HEK293 (cell line): ENCODE results near the gene CYB5D1.

Source experiments
- MEIS1 ChIP-seq: sonication (generic); formaldehyde crosslinking; IDR thresholded peaks from 2 replicates; pipeline ENCODE4 v1.8.1; 2022; ENCODE audit warnings: missing genetic modification reagents, mild to moderate bottlenecking, borderline replicate concordance
- MZF1 ChIP-seq: fragments of 450-650 bp; formaldehyde crosslinking; IDR thresholded peaks from 2 replicates; pipeline ENCODE4 v1.5.1; 2017; ENCODE audit warnings: missing biosample characterization, missing genetic modification characterization, borderline replicate concordance
- PBX3 ChIP-seq: sonication (generic); formaldehyde crosslinking; IDR thresholded peaks from 2 replicates; pipeline ENCODE4 v1.8.1; 2022; ENCODE audit warnings: mild to moderate bottlenecking, moderate library complexity, missing genetic modification reagents
- PRDM10 ChIP-seq: fragments of 450-650 bp; formaldehyde crosslinking; IDR thresholded peaks from 2 replicates; pipeline ENCODE4 v1.5.1; 2016; ENCODE audit warnings: missing biosample characterization, missing genetic modification characterization
- RBAK ChIP-seq: fragments of 450-650 bp; formaldehyde crosslinking; IDR thresholded peaks from 2 replicates; pipeline ENCODE4 v1.5.1; 2016; ENCODE audit warnings: missing biosample characterization, missing genetic modification characterization
- REPIN1 ChIP-seq: fragments of 450-650 bp; formaldehyde crosslinking; IDR thresholded peaks from 2 replicates; pipeline ENCODE4 v1.5.1; 2017; ENCODE audit warnings: missing biosample characterization, missing genetic modification characterization, low read depth
- SETDB1 ChIP-seq: IDR thresholded peaks from one replicate; pipeline ENCODE4 v1.6.1; 2017; ENCODE audit warnings: mild to moderate bottlenecking, low read length, moderate library complexity, mixed read lengths; ENCODE audit not compliant: insufficient read length
- SP2 ChIP-seq: fragments of 450-650 bp; formaldehyde crosslinking; IDR thresholded peaks from 2 replicates; pipeline ENCODE4 v1.5.1; 2016; ENCODE audit warnings: missing biosample characterization, missing genetic modification characterization
- ZBTB10 ChIP-seq: fragments of 450-650 bp; formaldehyde crosslinking; IDR thresholded peaks from 2 replicates; pipeline ENCODE4 v1.5.1; 2016; ENCODE audit warnings: missing biosample characterization, missing genetic modification characterization
- ZBTB17 ChIP-seq: fragments of 450-650 bp; formaldehyde crosslinking; IDR thresholded peaks from 2 replicates; pipeline ENCODE4 v1.5.1; 2016; ENCODE audit warnings: missing biosample characterization, missing genetic modification characterization
- ZBTB20 ChIP-seq: fragments of 450-650 bp; formaldehyde crosslinking; IDR thresholded peaks from 2 replicates; pipeline ENCODE4 v1.5.1; 2016; ENCODE audit warnings: missing biosample characterization, missing genetic modification characterization
- ZBTB7A ChIP-seq: fragments of 450-650 bp; formaldehyde crosslinking; IDR thresholded peaks from 2 replicates; pipeline ENCODE4 v1.5.1; 2016; ENCODE audit warnings: low read depth, missing biosample characterization, missing genetic modification characterization
- ZFP41 ChIP-seq: fragments of 450-650 bp; formaldehyde crosslinking; IDR thresholded peaks from 2 replicates; pipeline ENCODE4 v1.5.1; 2016; ENCODE audit warnings: missing biosample characterization, missing genetic modification characterization, borderline replicate concordance
- ZNF157 ChIP-seq: fragments of 450-650 bp; formaldehyde crosslinking; IDR thresholded peaks from 2 replicates; pipeline ENCODE4 v1.5.1; 2016; ENCODE audit warnings: missing biosample characterization, missing genetic modification characterization
- ZNF16 ChIP-seq: fragments of 450-650 bp; formaldehyde crosslinking; IDR thresholded peaks from 2 replicates; pipeline ENCODE4 v1.5.1; 2016; ENCODE audit warnings: low read depth, missing biosample characterization, missing genetic modification characterization
- ZNF175 ChIP-seq: fragments of 450-650 bp; formaldehyde crosslinking; IDR thresholded peaks from 2 replicates; pipeline ENCODE4 v1.5.1; 2016; ENCODE audit warnings: missing biosample characterization, missing genetic modification characterization
- ZNF184 ChIP-seq: fragments of 450-650 bp; IDR thresholded peaks from 2 replicates; pipeline ENCODE4 v1.5.1; 2018; ENCODE audit warnings: missing biosample characterization, mild to moderate bottlenecking, missing genetic modification characterization
- ZNF19 ChIP-seq: fragments of 450-650 bp; formaldehyde crosslinking; IDR thresholded peaks from 2 replicates; pipeline ENCODE4; 2016; ENCODE audit warnings: missing biosample characterization, missing genetic modification characterization, low read depth
- ZNF221 ChIP-seq: fragments of 450-650 bp; formaldehyde crosslinking; IDR thresholded peaks from 2 replicates; pipeline ENCODE4 v1.5.1; 2017; ENCODE audit warnings: missing biosample characterization, missing genetic modification characterization, borderline replicate concordance
- ZNF280C ChIP-seq: fragments of 450-650 bp; formaldehyde crosslinking; IDR thresholded peaks from 2 replicates; pipeline ENCODE4 v1.5.1; 2016; ENCODE audit warnings: missing biosample characterization, missing genetic modification characterization
- ZNF302 ChIP-seq: fragments of 450-650 bp; formaldehyde crosslinking; IDR thresholded peaks from 2 replicates; pipeline ENCODE4 v1.5.1; 2016; ENCODE audit warnings: missing biosample characterization, missing genetic modification characterization, low read depth
- ZNF394 ChIP-seq: fragments of 450-650 bp; formaldehyde crosslinking; IDR thresholded peaks from 2 replicates; pipeline ENCODE4 v1.5.1; 2016; ENCODE audit warnings: missing biosample characterization, missing genetic modification characterization, mild to moderate bottlenecking, moderate library complexity, borderline replicate concordance
- ZNF433 ChIP-seq: fragments of 450-650 bp; formaldehyde crosslinking; IDR thresholded peaks from 2 replicates; pipeline ENCODE4 v1.5.1; 2016; ENCODE audit warnings: missing biosample characterization, missing genetic modification characterization, low read depth
- ZNF561 ChIP-seq: fragments of 450-650 bp; IDR thresholded peaks from 2 replicates; pipeline ENCODE4 v1.5.1; 2018; ENCODE audit warnings: missing biosample characterization, missing genetic modification characterization, borderline replicate concordance
- ZNF626 ChIP-seq: fragments of 450-650 bp; sonication (Bioruptor Pico); formaldehyde crosslinking; IDR thresholded peaks from 2 replicates; pipeline ENCODE4 v1.5.1; 2018; ENCODE audit warnings: missing biosample characterization, missing genetic modification characterization, inconsistent platforms
- ZNF664 ChIP-seq: fragments of 450-650 bp; formaldehyde crosslinking; IDR thresholded peaks from 2 replicates; pipeline ENCODE4 v1.5.1; 2016; ENCODE audit warnings: missing biosample characterization, missing genetic modification characterization
- ZNF677 ChIP-seq: fragments of 450-650 bp; IDR thresholded peaks from 2 replicates; pipeline ENCODE4 v1.5.0; 2018; ENCODE audit warnings: missing biosample characterization, mild to moderate bottlenecking, missing genetic modification characterization, moderate library complexity
- ZNF707 ChIP-seq: fragments of 450-650 bp; formaldehyde crosslinking; IDR thresholded peaks from 2 replicates; pipeline ENCODE4 v1.5.1; 2016; ENCODE audit warnings: missing biosample characterization, missing genetic modification characterization
- ZNF768 ChIP-seq: fragments of 450-650 bp; formaldehyde crosslinking; IDR thresholded peaks from 2 replicates; pipeline ENCODE4 v1.5.1; 2018; ENCODE audit warnings: missing biosample characterization, mild to moderate bottlenecking, missing genetic modification characterization
- ZNF843 ChIP-seq: fragments of 450-650 bp; formaldehyde crosslinking; IDR thresholded peaks from 2 replicates; pipeline ENCODE4 v1.5.1; 2016; ENCODE audit warnings: missing biosample characterization, missing genetic modification characterization
- ZSCAN16 ChIP-seq: fragments of 450-650 bp; formaldehyde crosslinking; IDR thresholded peaks from 2 replicates; pipeline ENCODE4 v1.5.1; 2016; ENCODE audit warnings: missing biosample characterization, missing genetic modification characterization
- ZSCAN23 ChIP-seq: fragments of 450-650 bp; formaldehyde crosslinking; IDR thresholded peaks from 2 replicates; pipeline ENCODE4 v1.5.1; 2016; ENCODE audit warnings: missing biosample characterization, missing genetic modification characterization
- ZXDB ChIP-seq: fragments of 450-650 bp; formaldehyde crosslinking; IDR thresholded peaks from 2 replicates; pipeline ENCODE4 v1.5.1; 2016; ENCODE audit warnings: missing biosample characterization, missing genetic modification characterization

The CYB5D1 gene

GRCh38 chr17:7841396-7841914 lies 16.3 kb upstream of the CYB5D1 start (continued):
- no peak for TF ChIP-seq ZNF677 (tag by site-specific recombination)
- no peak for TF ChIP-seq ZNF843
- no peak for TF ChIP-seq PRDM10 (tag by site-specific recombination)
- no peak for TF ChIP-seq ZFP41 (tag by site-specific recombination)
- no peak for TF ChIP-seq ZNF707
- TF ChIP-seq ZNF221: no peak
- TF ChIP-seq ZNF280C (tag by site-specific recombination): no peak
- no peak for TF ChIP-seq ZNF561 (tag by site-specific recombination)
- TF ChIP-seq ZNF302 (tag by site-specific recombination): no peak
- TF ChIP-seq ZBTB10 (tag by site-specific recombination): no peak; the same call in 1 of the 2 replicates
- no peak for TF ChIP-seq REPIN1 (tag by site-specific recombination)
- TF ChIP-seq ZNF16 (tag by site-specific recombination): no peak
- TF ChIP-seq ZNF664 (tag by site-specific recombination): no peak
- no peak for TF ChIP-seq MZF1
- no peak for TF ChIP-seq ZNF394 (tag by site-specific recombination)
- no peak for TF ChIP-seq ZNF768 (tag by site-specific recombination)
- TF ChIP-seq ZBTB20: no peak
- TF ChIP-seq ZNF433 (tag by site-specific recombination): no peak
- no peak for TF ChIP-seq ZNF184 (tag by site-specific recombination)
- TF ChIP-seq ZSCAN16 (tag by site-specific recombination): no peak
- TF ChIP-seq ZNF626 (tag by site-specific recombination): no peak
- 0 out of 2 replicates have a peak, but pooled peaks have one; percentile 8 for TF ChIP-seq ZSCAN23 (tag by site-specific recombination)
- no peak for TF ChIP-seq ZNF157 (tag by site-specific recombination)
- no peak for TF ChIP-seq PBX3 (CRISPR knock-in tag)
- no peak for TF ChIP-seq SP2 (tag by site-specific recombination)
- TF ChIP-seq ZNF19 (tag by site-specific recombination): no peak
- TF ChIP-seq ZNF175 (tag by site-specific recombination): no peak
- TF ChIP-seq MEIS1 (CRISPR knock-in tag): no peak
- no peak for TF ChIP-seq ZBTB7A
- no peak for TF ChIP-seq RBAK (tag by site-specific recombination)
- TF ChIP-seq SETDB1: no peak
- TF ChIP-seq ZXDB (tag by site-specific recombination): no peak
- peak; percentile 95 for TF ChIP-seq ZBTB17 (tag by site-specific recombination)
